Small intestine (tissue), 7 donors: Measurements from ENCODE around the gene HPCA. TPM values are rescaled to one million over a fixed set of nuclear protein-coding genes. Genes with fewer than 3 reads are reported as not detected.

Source experiments
- DNase-seq, 2 donors: peaks; one replicate each; pipeline versions ENCODE4 v3.0.0 to v3.0.0-alpha.2; 2013
- FAIRE-seq: peaks from 2 replicates; lab custom pipeline; 2012; peaks lifted over from hg19 to GRCh38; lab: Jason Lieb, UNC
- H3K27ac ChIP-seq, 3 donors: one replicate each; pipeline ENCODE4 v1.5.1; 2013; ENCODE audit warnings: low read length in 2 of 3, mild to moderate bottlenecking in 2 of 3, control low read depth in 1 of 3, inconsistent platforms in 1 of 3, low read depth in 1 of 3, moderate library complexity in 1 of 3
- H3K27me3 ChIP-seq, 3 donors: one replicate each; pipeline ENCODE4 v1.6.1; 2013; ENCODE audit warnings: low read length in 3 of 3, inconsistent platforms in 1 of 3; ENCODE audit not compliant: control insufficient read depth in 3 of 3, insufficient read depth in 3 of 3
- H3K36me3 ChIP-seq, 3 donors: one replicate each; pipeline ENCODE4 v1.6.1; 2013; ENCODE audit warnings: low read length in 3 of 3, inconsistent platforms in 1 of 3, low read depth in 1 of 3, mild to moderate bottlenecking in 1 of 3, moderate library complexity in 1 of 3; ENCODE audit not compliant: control insufficient read depth in 3 of 3, insufficient read depth in 2 of 3
- H3K4me1 ChIP-seq, 3 donors: one replicate each; pipeline ENCODE4 v1.6.1; 2013; ENCODE audit warnings: low read length in 2 of 3, inconsistent platforms in 1 of 3, low read depth in 1 of 3, mild to moderate bottlenecking in 1 of 3, moderate library complexity in 1 of 3; ENCODE audit not compliant: control insufficient read depth in 3 of 3, insufficient read depth in 2 of 3
- H3K4me3 ChIP-seq, 3 donors: one replicate each; pipeline ENCODE4 v1.5.1; 2013; ENCODE audit warnings: low read length in 3 of 3, control low read depth in 1 of 3, inconsistent platforms in 1 of 3, low read depth in 1 of 3, mild to moderate bottlenecking in 1 of 3, moderate library complexity in 1 of 3
- H3K9me3 ChIP-seq, 2 donors: one replicate each; pipeline ENCODE4 v1.6.1; 2013; ENCODE audit warnings: low read depth in 1 of 2, low read length in 1 of 2; ENCODE audit not compliant: control insufficient read depth in 2 of 2, insufficient read depth in 1 of 2
- WGBS, 3 donors: extraction: QIAGEN DNeasy Blood & Tissue Kit; methylation state at CpG; one replicate each; pipeline ENCODE4 v1.1.7; 2013; 5-methylcytosine and 5-hydroxymethylcytosine counted together
- polyA plus RNA-seq, 4 donors: library from polyadenylated mRNA; stranded (reverse) in 3 of 4; unstranded in 1 of 4; fragments of 200-250 nt in 3 of 4; fragments of 120-200 nt in 1 of 4; gene quantifications; one replicate each; pipeline versions ENCODE4 v1.2.1 to v1.2.3, GENCODE V29; 2013
- donor health status: healthy with polysubstance abuse.
- donor health status: control.
- donor health status: control.
- donor health status: Bipolar disorder and iron deficiency.
- donor health status: healthy.

HPCA gene
- polyA plus RNA-seq, 4 donors, result 0.96 to 2.9 (median 1.6) TPM; not detected in 1

- H3K27ac ChIP-seq, result peak overlapping the region; percentile 75 to 94 (median 77)
- no peaks in the 10 kb centered on the region for H3K9me3 ChIP-seq
- DNase-seq, result no peak
- H3K4me1 ChIP-seq, result peaks cover 0 to 52% (median 4%) of the 10 kb centered on the region in 3 donors
- H3K27me3 ChIP-seq, result no peaks in the 10 kb centered on the region
- H3K4me3 ChIP-seq, result no peak overlapping the region
- 82 to 88% (median 83%) methylated on average over 10 of the region's 10 CpGs for WGBS, 3 donors
- peaks cover 6 to 29% (median 8%) of the 10 kb centered on the region in 3 donors for H3K36me3 ChIP-seq
- FAIRE-seq, result no peak
Measured at GRCh38 chr1:32934535-32934934, 48.2 kb downstream of the HPCA start.

GRCh38 chr1:32937061-32937460 is 50.8 kb downstream of the HPCA start:
- Histone ChIP-seq H3K4me3 (no peak overlapping the region), H3K4me1 (peaks cover 3 to 72% (median 9%) of the 10 kb centered on the region in 3 donors), H3K27me3 (no peaks in the 10 kb centered on the region), H3K36me3 (peaks cover 9 to 48% (median 15%) of the 10 kb centered on the region in 3 donors), H3K9me3 (no peaks in the 10 kb centered on the region), H3K27ac (peak overlapping the region; percentile 78 to 94 (median 81))
- 92 to 97% (median 93%) methylated on average over 4 of the region's 4 CpGs for WGBS, 3 donors
- FAIRE-seq, result no peak
- peak in 1 of 2 donors; percentile 21 for DNase-seq

- no peaks in the 10 kb centered on the region for H3K9me3 ChIP-seq
- H3K36me3 ChIP-seq, result peaks cover 20 to 65% (median 37%) of the 10 kb centered on the region in 3 donors
- WGBS, 3 donors, result 43 to 64% (median 53%) methylated on average over 4 of the region's 4 CpGs
- DNase-seq (peak; percentile 58 to 63), FAIRE-seq (no peak)
- no peak overlapping the region for H3K4me3 ChIP-seq
- H3K27me3 ChIP-seq, result no peaks in the 10 kb centered on the region
- peak overlapping the region; percentile 2 to 47 (median 29) for H3K27ac ChIP-seq
- peaks cover 3 to 58% (median 9%) of the 10 kb centered on the region in 3 donors for H3K4me1 ChIP-seq
Measured at GRCh38 chr1:32939655-32940371, 53.5 kb downstream of the HPCA start.

GRCh38 chr1:32944180-32944579 is 57.9 kb downstream of the HPCA start:
- Histone ChIP-seq H3K4me3 (no peak overlapping the region), H3K4me1 (peaks cover 3 to 52% (median 12%) of the 10 kb centered on the region in 3 donors), H3K36me3 (peaks cover 17 to 52% (median 51%) of the 10 kb centered on the region in 3 donors), H3K9me3 (no peaks in the 10 kb centered on the region), H3K27me3 (no peaks in the 10 kb centered on the region), H3K27ac (no peak overlapping the region)
- DNase-seq (no peak), FAIRE-seq (no peak)

Other genes starting within 250 kb of the HPCA start
- gene ZBTB8OS, start 235.9 kb upstream of the HPCA start, polyA plus RNA-seq, result 10 to 100 TPM; 44.9 to 98.4 (median 73.3) TPM
- 100 to 1,000 TPM in 1 of 4 donors, 10 to 100 TPM in 3; 38.7 to 160 (median 60.0) TPM for gene RBBP4, start 235.3 kb upstream of the HPCA start, polyA plus RNA-seq
- gene SYNC, start 183.7 kb upstream of the HPCA start, polyA plus RNA-seq, result 1 to 10 TPM; 1.0 to 4.7 (median 2.3) TPM
- 10 to 100 TPM; 39.4 to 79.9 (median 54.9) TPM for gene YARS1, start 69.1 kb upstream of the HPCA start, polyA plus RNA-seq
- 10 to 100 TPM in 1 of 4 donors, 1 to 10 TPM in 3; 4.3 to 23.5 (median 7.2) TPM for gene S100PBP, start 68.8 kb upstream of the HPCA start, polyA plus RNA-seq
- 1 to 10 TPM in 3 of 4 donors, not detected in 1; 1.1 to 5.5 (median 1.2) TPM for gene FNDC5, start 15.6 kb upstream of the HPCA start, polyA plus RNA-seq
- gene TMEM54, start 14.9 kb downstream of the HPCA start, polyA plus RNA-seq, result 100 to 1,000 TPM in 3 of 4 donors, 10 to 100 TPM in 1; 42.6 to 414 (median 241) TPM
- gene RNF19B, start 78.3 kb downstream of the HPCA start, polyA plus RNA-seq, result 10 to 100 TPM; 20.8 to 29.2 (median 28.9) TPM
- gene AK2, start 150.4 kb downstream of the HPCA start, polyA plus RNA-seq, result 100 to 1,000 TPM; 180 to 210 (median 205) TPM
- gene AZIN2, start 194.7 kb downstream of the HPCA start, polyA plus RNA-seq, result 1 to 10 TPM in 3 of 4 donors, not detected in 1; 1.1 to 1.6 (median 1.5) TPM